ENCODE results near the gene UIMC1. TPM values are rescaled to one million over a fixed set of nuclear protein-coding genes. Genes with fewer than 3 reads are reported as not detected.

Gene UIMC1
- total and polyA plus RNA-seq, 2 of the 13 experiments (the other 11 are each of a cell fraction or from before 2014, with no cell fraction given), result 18.9 to 32.7 TPM

DNA sequence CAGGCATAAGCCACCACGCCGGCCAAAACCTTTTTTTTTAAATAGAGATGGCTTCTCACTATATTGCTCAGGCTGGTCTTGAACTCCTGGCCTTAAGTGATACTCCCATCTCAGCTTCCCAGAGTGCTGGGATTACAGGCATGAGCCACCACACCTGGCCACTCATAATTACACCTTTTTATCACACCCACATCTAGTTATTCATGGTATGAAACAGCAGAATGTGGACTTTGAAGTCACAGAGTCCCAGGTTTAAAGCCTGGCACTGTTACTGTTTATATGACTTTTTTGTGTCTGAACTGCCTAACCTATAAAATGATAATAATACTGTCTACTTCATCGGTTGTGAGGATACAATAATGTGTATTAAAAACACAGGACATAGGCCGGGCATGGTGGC lies 39.1 kb upstream of the UIMC1 start (continued):
- TF ChIP-seq, protein P1, sequence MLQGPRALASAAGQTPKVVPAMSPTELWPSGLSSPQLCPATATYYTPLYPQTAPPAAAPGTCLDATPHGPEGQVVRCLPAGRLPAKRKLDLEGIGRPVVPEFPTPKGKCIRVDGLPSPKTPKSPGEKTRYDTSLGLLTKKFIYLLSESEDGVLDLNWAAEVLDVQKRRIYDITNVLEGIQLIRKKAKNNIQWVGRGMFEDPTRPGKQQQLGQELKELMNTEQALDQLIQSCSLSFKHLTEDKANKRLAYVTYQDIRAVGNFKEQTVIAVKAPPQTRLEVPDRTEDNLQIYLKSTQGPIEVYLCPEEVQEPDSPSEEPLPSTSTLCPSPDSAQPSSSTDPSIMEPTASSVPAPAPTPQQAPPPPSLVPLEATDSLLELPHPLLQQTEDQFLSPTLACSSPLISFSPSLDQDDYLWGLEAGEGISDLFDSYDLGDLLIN (CRISPR knock-in tag; IDR thresholded peaks at IDR 0.05; ENCODE audit: borderline replicate concordance), result no peak
- TF ChIP-seq GATAD2A (CRISPR knock-in tag; IDR thresholded peaks at IDR 0.05), result no peak

DNA sequence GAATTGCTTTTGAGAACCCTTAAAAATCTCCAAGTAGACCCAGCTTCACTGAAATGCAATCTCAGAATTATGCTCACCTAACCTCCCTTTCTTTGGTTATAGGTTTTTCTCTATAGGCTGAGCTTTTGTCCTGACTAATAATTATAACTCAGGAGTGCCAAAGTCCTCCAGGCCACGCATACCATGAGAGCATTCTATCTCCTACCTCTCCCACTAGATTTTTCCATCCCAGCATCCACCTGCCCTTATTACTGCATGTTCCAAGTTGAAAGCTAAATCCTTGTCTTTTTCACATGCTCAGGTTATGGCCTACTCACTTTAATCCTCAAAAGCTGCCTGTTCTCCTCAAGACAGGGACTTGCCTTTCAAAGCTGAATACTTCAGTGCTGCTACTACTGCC lies 38.1 kb upstream of the UIMC1 start:
- TSS peak; percentile 39 for BruUV-seq (replicated peaks)
- no peak overlapping the region for H2AFZ ChIP-seq (ENCODE audit: low read length)
- H3K9ac ChIP-seq (ENCODE audit: insufficient read depth, low read depth, low read length), result no peak overlapping the region
- no peak overlapping the region for H3K27ac ChIP-seq (ENCODE audit: extremely low read length, insufficient read depth, low read length)
- intact Hi-C loops (cut with micrococcal nuclease; ENCODE audit: unreplicated experiment), result no loop called here
- no peaks in the 10 kb centered on the region for H4K20me1 ChIP-seq (ENCODE audit: insufficient read depth, low read length)
- in situ Hi-C loops (cut with HindIII; ENCODE audit: extremely low pct_ligation_motif_present, low pct_unique_long_range_greater_than_20kb), result no loop called here
- ATAC-seq (no peak), DNase-seq (ENCODE audit: low spot score) (no peak), FAIRE-seq (no peak)
- no peaks in the 10 kb centered on the region; a peak in 1 of 5 replicates for H3K27me3 ChIP-seq (ENCODE audit: control insufficient read depth in 1 of 2, insufficient read depth in 2 of 2, low read length in 2 of 2)
- CTCF ChIA-PET (ENCODE audit: low intra/inter-chr PET ratio, low total read pairs), result no interaction called here
- no peak overlapping the region for H3K4me3 ChIP-seq (replicated peaks in 1 of 3; ENCODE audit: insufficient read depth in 1 of 3, low read depth in 2 of 3, low read length in 3 of 3)
- H3K36me3 ChIP-seq (replicated peaks in 1 of 2; ENCODE audit: control insufficient read depth in 1 of 2, insufficient read depth in 2 of 2, low read length in 2 of 2), result peaks cover 14 to 60% of the 10 kb centered on the region in 2 experiments
- H3K9me3 ChIP-seq (ENCODE audit: low read length), result no peaks in the 10 kb centered on the region
- H3K4me1 ChIP-seq (ENCODE audit: insufficient read depth, low read length), result no peaks in the 10 kb centered on the region
- no peaks in the 10 kb centered on the region for H3K79me2 ChIP-seq (ENCODE audit: insufficient read depth, low read length)
- POLR2A ChIA-PET, result no interaction called here
- 100% methylated on average over 1 of the region's 1 CpG for WGBS (ENCODE audit: low lambda C conversion rate)
- no peak for TF ChIP-seq MBNL3 (CRISPR knock-in tag; conservative IDR thresholded peaks at IDR 0.05)
- no peak for TF ChIP-seq FOXP1 (IDR thresholded peaks at IDR 0.05)
- TF ChIP-seq FOXP1 (CRISPR knock-in tag; IDR thresholded peaks at IDR 0.05), result no peak
- TF ChIP-seq ZNF790 (CRISPR knock-in tag; IDR thresholded peaks at IDR 0.05; ENCODE audit: borderline replicate concordance), result no peak
- no peak for TF ChIP-seq KMT2A (CRISPR knock-in tag; IDR thresholded peaks at IDR 0.05)
- TF ChIP-seq HOXA3 (CRISPR knock-in tag; IDR thresholded peaks at IDR 0.05), result no peak
- H3K4me2 ChIP-seq (ENCODE audit: low read depth, low read length), result no peak overlapping the region

- FAIRE-seq (no peak), DNase-seq (ENCODE audit: low spot score) (no peak), ATAC-seq (no peak)
- no peak overlapping the region for H3K27ac ChIP-seq (ENCODE audit: extremely low read length, insufficient read depth, low read length)
- H3K9me3 ChIP-seq (ENCODE audit: low read length), result no peaks in the 10 kb centered on the region
- no peaks in the 10 kb centered on the region for H3K4me1 ChIP-seq (ENCODE audit: insufficient read depth, low read length)
- H3K9ac ChIP-seq (ENCODE audit: insufficient read depth, low read depth, low read length), result no peak overlapping the region
- H3K27me3 ChIP-seq (ENCODE audit: control insufficient read depth in 1 of 2, insufficient read depth in 2 of 2, low read length in 2 of 2), result no peaks in the 10 kb centered on the region; a peak in 1 of 5 replicates
- ChIA-PET CTCF (ENCODE audit: low intra/inter-chr PET ratio, low total read pairs) (no interaction called here), POLR2A (no interaction called here)
- WGBS (ENCODE audit: low lambda C conversion rate), result 100% methylated on average over 1 of the region's 1 CpG
- no peak overlapping the region for H3K4me2 ChIP-seq (ENCODE audit: low read depth, low read length)
- in situ Hi-C loops (cut with HindIII; ENCODE audit: extremely low pct_ligation_motif_present, low pct_unique_long_range_greater_than_20kb) (no loop called here), intact Hi-C loops (cut with micrococcal nuclease; ENCODE audit: unreplicated experiment) (no loop called here)
- H3K79me2 ChIP-seq (ENCODE audit: insufficient read depth, low read length), result no peaks in the 10 kb centered on the region
- H3K4me3 ChIP-seq (replicated peaks in 1 of 3; ENCODE audit: insufficient read depth in 1 of 3, low read depth in 2 of 3, low read length in 3 of 3), result no peak overlapping the region
- no peaks in the 10 kb centered on the region for H4K20me1 ChIP-seq (ENCODE audit: insufficient read depth, low read length)
- no peak overlapping the region for H2AFZ ChIP-seq (ENCODE audit: low read length)
- peaks cover 14 to 58% of the 10 kb centered on the region in 2 experiments for H3K36me3 ChIP-seq (replicated peaks in 1 of 2; ENCODE audit: control insufficient read depth in 1 of 2, insufficient read depth in 2 of 2, low read length in 2 of 2)
- no TSS peak for BruUV-seq (replicated peaks)
- TF ChIP-seq, protein P2, sequence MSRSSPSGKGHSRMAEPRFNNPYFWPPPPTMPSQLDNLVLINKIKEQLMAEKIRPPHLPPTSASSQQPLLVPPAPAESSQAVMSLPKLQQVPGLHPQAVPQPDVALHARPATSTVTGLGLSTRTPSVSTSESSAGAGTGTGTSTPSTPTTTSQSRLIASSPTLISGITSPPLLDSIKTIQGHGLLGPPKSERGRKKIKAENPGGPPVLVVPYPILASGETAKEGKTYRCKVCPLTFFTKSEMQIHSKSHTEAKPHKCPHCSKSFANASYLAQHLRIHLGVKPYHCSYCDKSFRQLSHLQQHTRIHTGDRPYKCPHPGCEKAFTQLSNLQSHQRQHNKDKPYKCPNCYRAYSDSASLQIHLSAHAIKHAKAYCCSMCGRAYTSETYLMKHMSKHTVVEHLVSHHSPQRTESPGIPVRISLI (CRISPR knock-in tag; IDR thresholded peaks at IDR 0.05; ENCODE audit: borderline replicate concordance), result no peak
- TF ChIP-seq XRCC5 (optimal IDR thresholded peaks at IDR 0.05; ENCODE audit: low read length), result no peak
- TF ChIP-seq HDAC2 (CRISPR knock-in tag; IDR thresholded peaks at IDR 0.05), result no peak
- TF ChIP-seq ZNF331 (CRISPR knock-in tag; IDR thresholded peaks at IDR 0.05), result no peak
- TF ChIP-seq TBX3 (IDR thresholded peaks at IDR 0.05; ENCODE audit: borderline replicate concordance), result no peak
- TF ChIP-seq ZNF317 (CRISPR knock-in tag; IDR thresholded peaks at IDR 0.05), result no peak
- TF ChIP-seq ZNF160 (CRISPR knock-in tag; IDR thresholded peaks at IDR 0.05), result no peak
- TF ChIP-seq KDM3A (CRISPR knock-in tag; IDR thresholded peaks at IDR 0.05; ENCODE audit: low read depth), result no peak
- no peak for TF ChIP-seq ZNF451 (CRISPR knock-in tag; IDR thresholded peaks at IDR 0.05)
Measured at GRCh38 chr5:177043958-177044357, 37.4 kb upstream of the UIMC1 start.
